Rectal smooth muscle tissue (tissue), 1 donor: Measurements from ENCODE around the gene DHCR7.

Experiments
- H3K27ac ChIP-seq: one replicate; pipeline ENCODE4 v1.7.0; 2013; ENCODE audit warnings: low read depth, low read length, inconsistent platforms
- H3K27me3 ChIP-seq: one replicate; pipeline ENCODE4 v1.7.0; 2013; ENCODE audit warnings: low read length; ENCODE audit not compliant: control insufficient read depth, insufficient read depth
- H3K36me3 ChIP-seq: one replicate; pipeline ENCODE4 v1.7.0; 2013; ENCODE audit warnings: low read length; ENCODE audit not compliant: control insufficient read depth, insufficient read depth
- H3K4me1 ChIP-seq: one replicate; pipeline ENCODE4 v1.7.0; 2013; ENCODE audit warnings: low read length; ENCODE audit not compliant: control insufficient read depth, insufficient read depth
- H3K4me3 ChIP-seq: one replicate; pipeline ENCODE4 v1.7.0; 2013; ENCODE audit warnings: low read length
- H3K9ac ChIP-seq: one replicate; pipeline ENCODE4 v1.7.0; 2013; ENCODE audit warnings: low read length

The DHCR7 gene

GRCh38 chr11:71485063-71485399, 36.8 kb upstream of the DHCR7 start:
- H3K9ac ChIP-seq, result no peak overlapping the region
- H3K4me1 ChIP-seq, result no peaks in the 10 kb centered on the region
- H3K4me3 ChIP-seq, result no peak overlapping the region
- peaks cover 53% of the 10 kb centered on the region for H3K36me3 ChIP-seq
- H3K27me3 ChIP-seq, result no peaks in the 10 kb centered on the region
- no peak overlapping the region for H3K27ac ChIP-seq

GRCh38 chr11:71484248-71485062, 36.3 kb upstream of the DHCR7 start:
- Histone ChIP-seq H3K4me1 (no peaks in the 10 kb centered on the region), H3K9ac (no peak overlapping the region), H3K4me3 (no peak overlapping the region), H3K27me3 (no peaks in the 10 kb centered on the region), H3K27ac (no peak overlapping the region), H3K36me3 (peaks cover 58% of the 10 kb centered on the region)

GRCh38 chr11:71483692-71484091, 35.5 kb upstream of the DHCR7 start:
- Histone ChIP-seq H3K27ac (no peak overlapping the region), H3K4me1 (no peaks in the 10 kb centered on the region), H3K9ac (no peak overlapping the region), H3K27me3 (no peaks in the 10 kb centered on the region), H3K36me3 (peaks cover 62% of the 10 kb centered on the region), H3K4me3 (no peak overlapping the region)

GRCh38 chr11:71482746-71483364, 34.7 kb upstream of the DHCR7 start:
- H3K27ac ChIP-seq, result no peak overlapping the region
- H3K27me3 ChIP-seq, result no peaks in the 10 kb centered on the region
- no peaks in the 10 kb centered on the region for H3K4me1 ChIP-seq
- peaks cover 64% of the 10 kb centered on the region for H3K36me3 ChIP-seq
- no peak overlapping the region for H3K4me3 ChIP-seq
- no peak overlapping the region for H3K9ac ChIP-seq

- H3K27me3 ChIP-seq, result no peaks in the 10 kb centered on the region
- peaks cover 65% of the 10 kb centered on the region for H3K36me3 ChIP-seq
- no peak overlapping the region for H3K4me3 ChIP-seq
- H3K27ac ChIP-seq, result no peak overlapping the region
- no peaks in the 10 kb centered on the region for H3K4me1 ChIP-seq
- no peak overlapping the region for H3K9ac ChIP-seq
These were observed 34.0 kb upstream of the DHCR7 start for GRCh38 chr11:71482216-71482615.

GRCh38 chr11:71481101-71481960, 33.1 kb upstream of the DHCR7 start:
- H3K4me1 ChIP-seq, result no peaks in the 10 kb centered on the region
- no peak overlapping the region for H3K27ac ChIP-seq
- H3K36me3 ChIP-seq, result peaks cover 70% of the 10 kb centered on the region
- H3K9ac ChIP-seq, result no peak overlapping the region
- H3K27me3 ChIP-seq, result no peaks in the 10 kb centered on the region
- no peak overlapping the region for H3K4me3 ChIP-seq

- Histone ChIP-seq H3K27ac (no peak overlapping the region), H3K4me1 (no peaks in the 10 kb centered on the region), H3K27me3 (no peaks in the 10 kb centered on the region), H3K9ac (no peak overlapping the region), H3K4me3 (no peak overlapping the region), H3K36me3 (peaks cover 67% of the 10 kb centered on the region)
These were observed 30.3 kb upstream of the DHCR7 start for GRCh38 chr11:71478528-71478840.

- Histone ChIP-seq H3K36me3 (peaks cover 66% of the 10 kb centered on the region), H3K9ac (no peak overlapping the region), H3K4me3 (no peak overlapping the region), H3K27me3 (no peaks in the 10 kb centered on the region), H3K4me1 (no peaks in the 10 kb centered on the region), H3K27ac (no peak overlapping the region)
These were observed 29.7 kb upstream of the DHCR7 start for GRCh38 chr11:71477641-71478527.

GRCh38 chr11:71476926-71477640, 28.9 kb upstream of the DHCR7 start:
- Histone ChIP-seq H3K27me3 (no peaks in the 10 kb centered on the region), H3K27ac (no peak overlapping the region), H3K9ac (no peak overlapping the region), H3K4me3 (no peak overlapping the region), H3K36me3 (peaks cover 64% of the 10 kb centered on the region), H3K4me1 (no peaks in the 10 kb centered on the region)

GRCh38 chr11:71476031-71476430, 27.8 kb upstream of the DHCR7 start:
- H3K4me3 ChIP-seq, result no peak overlapping the region
- no peak overlapping the region for H3K9ac ChIP-seq
- H3K36me3 ChIP-seq, result peaks cover 54% of the 10 kb centered on the region
- H3K4me1 ChIP-seq, result no peaks in the 10 kb centered on the region
- no peak overlapping the region for H3K27ac ChIP-seq
- no peaks in the 10 kb centered on the region for H3K27me3 ChIP-seq

- Histone ChIP-seq H3K4me1 (no peaks in the 10 kb centered on the region), H3K4me3 (no peak overlapping the region), H3K27me3 (no peaks in the 10 kb centered on the region), H3K36me3 (peaks cover 46% of the 10 kb centered on the region), H3K9ac (no peak overlapping the region), H3K27ac (no peak overlapping the region)
These were observed 26.7 kb upstream of the DHCR7 start for GRCh38 chr11:71474771-71475483.
